ENCODE results near the gene PI4KA. TPM values are rescaled to one million over a fixed set of nuclear protein-coding genes. Genes with fewer than 3 reads are reported as not detected.

PI4KA gene
- polyA plus RNA-seq, 1 of the 3 experiments (the other 2 are of a cell fraction): 30.0 TPM

DNA sequence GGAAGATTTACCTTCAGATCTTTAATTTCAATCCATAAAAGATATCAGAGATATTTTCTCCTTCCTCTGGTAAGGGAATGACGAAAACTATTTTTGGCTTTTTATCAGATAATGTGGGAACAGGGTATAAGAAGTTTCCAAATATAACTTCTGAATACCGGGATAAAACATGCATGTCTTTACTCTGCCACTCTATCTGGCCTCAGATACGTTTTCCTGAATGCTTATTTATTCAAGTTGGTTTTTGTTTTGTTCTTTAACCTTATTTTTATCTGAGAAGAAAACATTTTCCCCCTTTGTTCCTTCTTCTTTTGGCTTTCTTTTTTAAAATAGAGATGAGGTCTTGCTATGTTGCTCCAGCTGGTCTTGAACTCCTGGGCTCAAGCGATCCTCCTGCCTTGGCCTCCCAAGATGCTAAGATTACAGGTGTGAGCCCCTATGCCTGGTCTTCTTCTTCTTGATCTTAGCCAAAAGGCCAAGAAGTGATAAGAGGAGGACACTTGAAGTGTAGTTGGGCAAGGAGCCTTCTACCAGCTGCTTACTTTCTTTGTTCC, 83.2 kb downstream of the PI4KA start:
- Histone ChIP-seq H3K9me2 (no peaks in the 10 kb centered on the region), H3K4me2 (no peak overlapping the region), H2AFZ (ENCODE audit: low read depth) (no peak overlapping the region), H3K9me3 (no peaks in the 10 kb centered on the region), H3K4me1 (ENCODE audit: control insufficient read depth in 1 of 2, insufficient read depth in 2 of 2, low read depth in 1 of 2, low read length in 1 of 2) (no peaks in the 10 kb centered on the region), H3K4me3 (ENCODE audit: low read depth in 2 of 2, low read length in 1 of 2) (no peak overlapping the region), H3K79me2 (ENCODE audit: insufficient read depth) (no peaks in the 10 kb centered on the region), H3K9ac (no peak overlapping the region), H3K36me3 (replicated peaks in 1 of 2; ENCODE audit: control insufficient read depth in 1 of 2, insufficient read depth in 2 of 2, low read length in 1 of 2) (no peaks in the 10 kb centered on the region), H3F3A (replicated peaks; ENCODE audit: insufficient read depth) (no peaks in the 10 kb centered on the region), H3K27ac (ENCODE audit: low read depth in 2 of 2, low read length in 1 of 2) (no peak overlapping the region), H4K20me1 (ENCODE audit: insufficient read depth) (no peaks in the 10 kb centered on the region), H3K27me3 (ENCODE audit: insufficient read depth) (no peaks in the 10 kb centered on the region)
- POLR2A ChIA-PET: no interaction called here
- TF ChIP-seq, protein P1, sequence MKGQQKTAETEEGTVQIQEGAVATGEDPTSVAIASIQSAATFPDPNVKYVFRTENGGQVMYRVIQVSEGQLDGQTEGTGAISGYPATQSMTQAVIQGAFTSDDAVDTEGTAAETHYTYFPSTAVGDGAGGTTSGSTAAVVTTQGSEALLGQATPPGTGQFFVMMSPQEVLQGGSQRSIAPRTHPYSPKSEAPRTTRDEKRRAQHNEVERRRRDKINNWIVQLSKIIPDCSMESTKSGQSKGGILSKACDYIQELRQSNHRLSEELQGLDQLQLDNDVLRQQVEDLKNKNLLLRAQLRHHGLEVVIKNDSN (IDR thresholded peaks at IDR 0.05; ENCODE audit: borderline replicate concordance, low read depth): no peak
- TF ChIP-seq ELF1 (IDR thresholded peaks at IDR 0.05) (no peak), TAF1 (IDR thresholded peaks at IDR 0.05; ENCODE audit: borderline replicate concordance, low read depth, low read length) (no peak), YY1 (IDR thresholded peaks at IDR 0.05; ENCODE audit: low read depth) (no peak), FOXJ3 (CRISPR knock-in tag; IDR thresholded peaks at IDR 0.05) (no peak), SMC3 (IDR thresholded peaks at IDR 0.05; ENCODE audit: low read depth, low read length) (no peak), RXRA (IDR thresholded peaks at IDR 0.05; ENCODE audit: borderline replicate concordance, low read depth) (no peak), CHD2 (IDR thresholded peaks at IDR 0.05; ENCODE audit: low read length, partially characterized antibody) (no peak), FOSL2 (IDR thresholded peaks at IDR 0.05; ENCODE audit: borderline replicate concordance, low read depth) (no peak), IRF3 (IDR thresholded peaks at IDR 0.05; ENCODE audit: low read depth, low read length) (no peak), MXI1 (IDR thresholded peaks at IDR 0.05; ENCODE audit: low read depth, low read length) (no peak), SIN3A (IDR thresholded peaks at IDR 0.05; ENCODE audit: borderline replicate concordance, low read depth, low read length) (no peak), USF2 (IDR thresholded peaks at IDR 0.05; ENCODE audit: borderline replicate concordance, low read depth, low read length) (no peak)
- TF ChIP-seq, protein P2, sequence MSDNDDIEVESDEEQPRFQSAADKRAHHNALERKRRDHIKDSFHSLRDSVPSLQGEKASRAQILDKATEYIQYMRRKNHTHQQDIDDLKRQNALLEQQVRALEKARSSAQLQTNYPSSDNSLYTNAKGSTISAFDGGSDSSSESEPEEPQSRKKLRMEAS (IDR thresholded peaks at IDR 0.05; ENCODE audit: low read depth): no peak
- TF ChIP-seq, protein P3, sequence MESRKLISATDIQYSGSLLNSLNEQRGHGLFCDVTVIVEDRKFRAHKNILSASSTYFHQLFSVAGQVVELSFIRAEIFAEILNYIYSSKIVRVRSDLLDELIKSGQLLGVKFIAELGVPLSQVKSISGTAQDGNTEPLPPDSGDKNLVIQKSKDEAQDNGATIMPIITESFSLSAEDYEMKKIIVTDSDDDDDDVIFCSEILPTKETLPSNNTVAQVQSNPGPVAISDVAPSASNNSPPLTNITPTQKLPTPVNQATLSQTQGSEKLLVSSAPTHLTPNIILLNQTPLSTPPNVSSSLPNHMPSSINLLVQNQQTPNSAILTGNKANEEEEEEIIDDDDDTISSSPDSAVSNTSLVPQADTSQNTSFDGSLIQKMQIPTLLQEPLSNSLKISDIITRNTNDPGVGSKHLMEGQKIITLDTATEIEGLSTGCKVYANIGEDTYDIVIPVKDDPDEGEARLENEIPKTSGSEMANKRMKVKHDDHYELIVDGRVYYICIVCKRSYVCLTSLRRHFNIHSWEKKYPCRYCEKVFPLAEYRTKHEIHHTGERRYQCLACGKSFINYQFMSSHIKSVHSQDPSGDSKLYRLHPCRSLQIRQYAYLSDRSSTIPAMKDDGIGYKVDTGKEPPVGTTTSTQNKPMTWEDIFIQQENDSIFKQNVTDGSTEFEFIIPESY (IDR thresholded peaks at IDR 0.05; ENCODE audit: borderline replicate concordance, low read depth): no peak
- no peak for DNase-seq
- CTCF ChIA-PET: interaction anchor here (1.4 kb wide), 1 partner anchor 9 kb away, joined by 4 read pairs; no protein-coding TSS in a partner anchor
- WGBS (ENCODE audit: low lambda C conversion rate): 90% methylated on average over 4 of the region's 4 CpGs

Data from SK-N-SH (cell line).